HepG2 (cell line): ENCODE data around the gene OSBPL2. TPM values are rescaled to one million over a fixed set of nuclear protein-coding genes. Genes with fewer than 3 reads are reported as not detected.

ENCODE experiments used
- BORCS8-MEF2B ChIP-seq: sonication (generic); formaldehyde crosslinking; IDR thresholded peaks from 2 replicates; pipeline ENCODE4 v1.8.0; 2022; ENCODE audit warnings: mild to moderate bottlenecking, missing genetic modification reagents
- CEBPB ChIP-seq: IDR thresholded peaks from 2 replicates; pipeline ENCODE4 v1.6.1; 2011; ENCODE audit warnings: low read depth, low read length, improper control_type of control experiment, borderline replicate concordance
- DMAP1 ChIP-seq: IDR thresholded peaks from 2 replicates; pipeline ENCODE4 v1.6.1; 2016
- DPF2 ChIP-seq: sonication (generic); formaldehyde crosslinking; IDR thresholded peaks from 2 replicates; pipeline ENCODE4 v1.4.0; 2020; ENCODE audit warnings: mild to moderate bottlenecking, low read depth, missing genetic modification reagents, borderline replicate concordance
- HES4 ChIP-seq: sonication (generic); formaldehyde crosslinking; IDR thresholded peaks from 2 replicates; pipeline ENCODE4 v1.9.0; 2021; ENCODE audit warnings: mild to moderate bottlenecking, missing genetic modification reagents, borderline replicate concordance
- HOXA3 ChIP-seq: sonication (generic); formaldehyde crosslinking; IDR thresholded peaks from 2 replicates; pipeline ENCODE4 v1.5.0; 2020; ENCODE audit warnings: missing genetic modification reagents
- KLF16 ChIP-seq, 2 experiments: sonication (generic) in 1 of 2; formaldehyde crosslinking in 1 of 2; IDR thresholded peaks; 2 replicates each; pipeline versions ENCODE4 v1.6.1 to v1.8.0; 2016 to 2023; ENCODE audit warnings: missing genetic modification reagents in 2 of 2, missing compliant biosample characterization in 1 of 2
- ZMYM3 ChIP-seq: sonication (generic); formaldehyde crosslinking; IDR thresholded peaks from 2 replicates; pipeline ENCODE4 v1.5.1; 2020; ENCODE audit warnings: mild to moderate bottlenecking, missing genetic modification reagents
- ZNF10 ChIP-seq: sonication (generic); formaldehyde crosslinking; IDR thresholded peaks from 2 replicates; pipeline ENCODE4 v1.4.0; 2020; ENCODE audit warnings: mild to moderate bottlenecking, low read depth, missing genetic modification reagents, borderline replicate concordance
- ZNF264 ChIP-seq: sonication (generic); formaldehyde crosslinking; IDR thresholded peaks from 2 replicates; pipeline ENCODE4 v1.4.0; 2020; ENCODE audit warnings: missing genetic modification reagents
- ZNF441 ChIP-seq: sonication (generic); formaldehyde crosslinking; IDR thresholded peaks from 2 replicates; pipeline ENCODE4 v1.7.0; 2021; ENCODE audit warnings: missing genetic modification reagents, borderline replicate concordance
- ZNF510 ChIP-seq: sonication (generic); formaldehyde crosslinking; IDR thresholded peaks from 2 replicates; pipeline ENCODE4 v1.4.0; 2020; ENCODE audit warnings: low read depth, mild to moderate bottlenecking, missing genetic modification reagents
- ZNF577 ChIP-seq: sonication (generic); formaldehyde crosslinking; IDR thresholded peaks from 2 replicates; pipeline ENCODE4 v1.4.0; 2020; ENCODE audit warnings: mild to moderate bottlenecking, low read depth, missing genetic modification reagents, borderline replicate concordance
- ZNF768 ChIP-seq: sonication (generic); formaldehyde crosslinking; IDR thresholded peaks from 2 replicates; pipeline ENCODE4 v1.4.0; 2020; ENCODE audit warnings: missing genetic modification reagents
- polyA plus RNA-seq, 8 experiments: library from polyadenylated mRNA; depleted of rRNA in 3 of 8; stranded (reverse) in 7 of 8; unstranded in 1 of 8; fragments of >200 nt; fragmentation: Illumina TruSeq in 4 of 8; extraction: Trizol in 4 of 8; gene quantifications; 2 replicates each; pipeline versions ENCODE4 v1.2.1 to v1.2.3, GENCODE V29; 2011 to 2016; ENCODE audit warnings: low read depth in 4 of 8, missing spikeins in 1 of 8, mixed read lengths in 1 of 8; ENCODE audit not compliant: insufficient read depth in 1 of 8
- total RNA-seq, 5 experiments: library from RNA; depleted of rRNA; stranded (reverse); fragments of >200 nt; fragmentation: Illumina TruSeq; extraction: Trizol; gene quantifications; 2 replicates each; pipeline ENCODE4 v1.2.3, GENCODE V29; 2016; ENCODE audit warnings: low read depth in 1 of 5
- TF ChIP-seq, protein P1 (sequence below): sonication (generic); formaldehyde crosslinking; IDR thresholded peaks from 2 replicates; pipeline ENCODE4 v1.5.0; 2020; ENCODE audit warnings: missing genetic modification reagents
- TF ChIP-seq, protein P2 (sequence below): sonication (generic); formaldehyde crosslinking; IDR thresholded peaks from 2 replicates; pipeline ENCODE4 v1.4.0; 2020; ENCODE audit warnings: mild to moderate bottlenecking, missing genetic modification reagents
- TF ChIP-seq, protein P3 (sequence below): sonication (generic); formaldehyde crosslinking; IDR thresholded peaks from 2 replicates; pipeline ENCODE4 v1.4.0; 2020; ENCODE audit warnings: low read depth, missing genetic modification reagents
- TF ChIP-seq, protein P4 (sequence below): sonication (generic); formaldehyde crosslinking; IDR thresholded peaks from 2 replicates; pipeline ENCODE4 v1.5.1; 2020; ENCODE audit warnings: mild to moderate bottlenecking, moderate library complexity, missing genetic modification reagents
- TF ChIP-seq, protein P5 (sequence below): sonication (generic); formaldehyde crosslinking; IDR thresholded peaks from 2 replicates; pipeline ENCODE4 v1.4.0; 2020; ENCODE audit warnings: missing genetic modification reagents, borderline replicate concordance

Gene OSBPL2
- total and polyA plus RNA-seq, 2 of the 13 experiments (the other 11 are each of a cell fraction or from before 2014, with no cell fraction given): 18.5 to 37.4 TPM

DNA sequence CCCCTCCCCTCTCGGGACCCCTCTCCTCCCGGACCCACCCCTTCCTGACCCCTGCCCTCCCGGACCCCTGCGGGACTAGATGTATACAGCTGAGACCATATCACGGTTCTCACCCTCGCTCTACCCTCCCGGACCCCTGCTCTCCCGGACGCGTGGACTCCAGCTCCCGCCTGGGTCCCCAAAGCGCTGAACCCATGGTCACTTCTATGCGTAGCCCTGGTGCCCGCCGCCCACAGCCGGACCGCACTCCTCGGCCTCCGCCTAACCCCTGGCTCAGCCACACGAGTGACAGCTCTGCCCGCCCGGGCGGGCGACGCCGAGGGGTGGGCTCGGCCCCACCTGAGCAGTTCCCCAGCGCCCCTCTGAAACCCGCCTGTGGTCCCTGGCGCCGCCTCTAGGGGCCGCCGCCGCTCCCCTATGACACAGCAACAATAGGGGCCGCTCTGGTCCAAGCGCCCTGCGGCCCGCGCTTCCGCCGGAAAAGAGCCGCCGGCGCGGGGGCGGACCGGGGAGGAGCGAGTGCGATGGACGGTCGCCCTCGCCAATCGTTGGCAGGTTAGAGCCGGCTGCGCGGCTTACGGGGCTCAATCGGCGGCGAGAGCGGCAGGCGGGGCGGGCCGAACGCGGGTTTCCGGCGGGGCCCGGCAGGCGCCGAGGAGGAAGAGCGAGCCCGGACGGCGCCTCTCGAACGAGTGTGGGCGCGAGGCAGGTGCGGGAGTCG is 64.2 kb downstream of the OSBPL2 start, which contains the start of gene ADRM1 (continued):
- TF ChIP-seq, protein P1, sequence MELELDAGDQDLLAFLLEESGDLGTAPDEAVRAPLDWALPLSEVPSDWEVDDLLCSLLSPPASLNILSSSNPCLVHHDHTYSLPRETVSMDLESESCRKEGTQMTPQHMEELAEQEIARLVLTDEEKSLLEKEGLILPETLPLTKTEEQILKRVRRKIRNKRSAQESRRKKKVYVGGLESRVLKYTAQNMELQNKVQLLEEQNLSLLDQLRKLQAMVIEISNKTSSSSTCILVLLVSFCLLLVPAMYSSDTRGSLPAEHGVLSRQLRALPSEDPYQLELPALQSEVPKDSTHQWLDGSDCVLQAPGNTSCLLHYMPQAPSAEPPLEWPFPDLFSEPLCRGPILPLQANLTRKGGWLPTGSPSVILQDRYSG (CRISPR knock-in tag): no peak
- no peak for TF ChIP-seq DPF2 (CRISPR knock-in tag)
- TF ChIP-seq ZNF441 (CRISPR knock-in tag): no peak
- TF ChIP-seq HOXA3 (CRISPR knock-in tag): peak; percentile 94
- TF ChIP-seq ZNF768 (CRISPR knock-in tag): peak; percentile 83
- TF ChIP-seq, protein P2, sequence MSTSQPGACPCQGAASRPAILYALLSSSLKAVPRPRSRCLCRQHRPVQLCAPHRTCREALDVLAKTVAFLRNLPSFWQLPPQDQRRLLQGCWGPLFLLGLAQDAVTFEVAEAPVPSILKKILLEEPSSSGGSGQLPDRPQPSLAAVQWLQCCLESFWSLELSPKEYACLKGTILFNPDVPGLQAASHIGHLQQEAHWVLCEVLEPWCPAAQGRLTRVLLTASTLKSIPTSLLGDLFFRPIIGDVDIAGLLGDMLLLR: peak; percentile 85; the same call in 1 of the 2 replicates
- TF ChIP-seq DMAP1 (CRISPR knock-in tag): peak; percentile 97
- TF ChIP-seq HES4 (CRISPR knock-in tag): peak; percentile 54
- no peak for TF ChIP-seq BORCS8-MEF2B (CRISPR knock-in tag)
- TF ChIP-seq CEBPB: no peak
- TF ChIP-seq ZMYM3 (CRISPR knock-in tag): no peak
- TF ChIP-seq, protein P3, sequence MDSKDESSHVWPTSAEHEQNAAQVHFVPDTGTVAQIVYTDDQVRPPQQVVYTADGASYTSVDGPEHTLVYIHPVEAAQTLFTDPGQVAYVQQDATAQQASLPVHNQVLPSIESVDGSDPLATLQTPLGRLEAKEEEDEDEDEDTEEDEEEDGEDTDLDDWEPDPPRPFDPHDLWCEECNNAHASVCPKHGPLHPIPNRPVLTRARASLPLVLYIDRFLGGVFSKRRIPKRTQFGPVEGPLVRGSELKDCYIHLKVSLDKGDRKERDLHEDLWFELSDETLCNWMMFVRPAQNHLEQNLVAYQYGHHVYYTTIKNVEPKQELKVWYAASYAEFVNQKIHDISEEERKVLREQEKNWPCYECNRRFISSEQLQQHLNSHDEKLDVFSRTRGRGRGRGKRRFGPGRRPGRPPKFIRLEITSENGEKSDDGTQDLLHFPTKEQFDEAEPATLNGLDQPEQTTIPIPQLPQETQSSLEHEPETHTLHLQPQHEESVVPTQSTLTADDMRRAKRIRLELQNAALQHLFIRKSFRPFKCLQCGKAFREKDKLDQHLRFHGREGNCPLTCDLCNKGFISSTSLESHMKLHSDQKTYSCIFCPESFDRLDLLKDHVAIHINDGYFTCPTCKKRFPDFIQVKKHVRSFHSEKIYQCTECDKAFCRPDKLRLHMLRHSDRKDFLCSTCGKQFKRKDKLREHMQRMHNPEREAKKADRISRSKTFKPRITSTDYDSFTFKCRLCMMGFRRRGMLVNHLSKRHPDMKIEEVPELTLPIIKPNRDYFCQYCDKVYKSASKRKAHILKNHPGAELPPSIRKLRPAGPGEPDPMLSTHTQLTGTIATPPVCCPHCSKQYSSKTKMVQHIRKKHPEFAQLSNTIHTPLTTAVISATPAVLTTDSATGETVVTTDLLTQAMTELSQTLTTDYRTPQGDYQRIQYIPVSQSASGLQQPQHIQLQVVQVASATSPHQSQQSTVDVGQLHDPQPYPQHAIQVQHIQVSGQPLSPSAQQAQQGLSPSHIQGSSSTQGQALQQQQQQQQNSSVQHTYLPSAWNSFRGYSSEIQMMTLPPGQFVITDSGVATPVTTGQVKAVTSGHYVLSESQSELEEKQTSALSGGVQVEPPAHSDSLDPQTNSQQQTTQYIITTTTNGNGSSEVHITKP (CRISPR knock-in tag): peak; percentile 78
- TF ChIP-seq, protein P4, sequence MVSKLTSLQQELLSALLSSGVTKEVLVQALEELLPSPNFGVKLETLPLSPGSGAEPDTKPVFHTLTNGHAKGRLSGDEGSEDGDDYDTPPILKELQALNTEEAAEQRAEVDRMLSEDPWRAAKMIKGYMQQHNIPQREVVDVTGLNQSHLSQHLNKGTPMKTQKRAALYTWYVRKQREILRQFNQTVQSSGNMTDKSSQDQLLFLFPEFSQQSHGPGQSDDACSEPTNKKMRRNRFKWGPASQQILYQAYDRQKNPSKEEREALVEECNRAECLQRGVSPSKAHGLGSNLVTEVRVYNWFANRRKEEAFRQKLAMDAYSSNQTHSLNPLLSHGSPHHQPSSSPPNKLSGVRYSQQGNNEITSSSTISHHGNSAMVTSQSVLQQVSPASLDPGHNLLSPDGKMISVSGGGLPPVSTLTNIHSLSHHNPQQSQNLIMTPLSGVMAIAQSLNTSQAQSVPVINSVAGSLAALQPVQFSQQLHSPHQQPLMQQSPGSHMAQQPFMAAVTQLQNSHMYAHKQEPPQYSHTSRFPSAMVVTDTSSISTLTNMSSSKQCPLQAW: peak; percentile 84
- TF ChIP-seq KLF16 (CRISPR knock-in tag; IDR thresholded peaks at IDR 0.05): peak in 1 of 2 experiments; percentile 93; a peak in 2 of 4 replicates
- TF ChIP-seq ZNF264 (CRISPR knock-in tag): 0 out of 2 replicates have a peak, but pooled peaks have one; percentile 62
- TF ChIP-seq, protein P5, sequence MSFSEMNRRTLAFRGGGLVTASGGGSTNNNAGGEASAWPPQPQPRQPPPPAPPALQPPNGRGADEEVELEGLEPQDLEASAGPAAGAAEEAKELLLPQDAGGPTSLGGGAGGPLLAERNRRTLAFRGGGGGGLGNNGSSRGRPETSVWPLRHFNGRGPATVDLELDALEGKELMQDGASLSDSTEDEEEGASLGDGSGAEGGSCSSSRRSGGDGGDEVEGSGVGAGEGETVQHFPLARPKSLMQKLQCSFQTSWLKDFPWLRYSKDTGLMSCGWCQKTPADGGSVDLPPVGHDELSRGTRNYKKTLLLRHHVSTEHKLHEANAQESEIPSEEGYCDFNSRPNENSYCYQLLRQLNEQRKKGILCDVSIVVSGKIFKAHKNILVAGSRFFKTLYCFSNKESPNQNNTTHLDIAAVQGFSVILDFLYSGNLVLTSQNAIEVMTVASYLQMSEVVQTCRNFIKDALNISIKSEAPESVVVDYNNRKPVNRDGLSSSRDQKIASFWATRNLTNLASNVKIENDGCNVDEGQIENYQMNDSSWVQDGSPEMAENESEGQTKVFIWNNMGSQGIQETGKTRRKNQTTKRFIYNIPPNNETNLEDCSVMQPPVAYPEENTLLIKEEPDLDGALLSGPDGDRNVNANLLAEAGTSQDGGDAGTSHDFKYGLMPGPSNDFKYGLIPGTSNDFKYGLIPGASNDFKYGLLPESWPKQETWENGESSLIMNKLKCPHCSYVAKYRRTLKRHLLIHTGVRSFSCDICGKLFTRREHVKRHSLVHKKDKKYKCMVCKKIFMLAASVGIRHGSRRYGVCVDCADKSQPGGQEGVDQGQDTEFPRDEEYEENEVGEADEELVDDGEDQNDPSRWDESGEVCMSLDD: peak; percentile 88; the same call in 1 of the 2 replicates
- TF ChIP-seq ZNF577: no peak
- no peak for TF ChIP-seq ZNF510 (CRISPR knock-in tag)
- no peak for TF ChIP-seq ZNF10 (CRISPR knock-in tag)
